ENCODE data around the gene GNB1L. TPM values are rescaled to one million over a fixed set of nuclear protein-coding genes. Genes with fewer than 3 reads are reported as not detected.

Gene GNB1L
- total and polyA plus RNA-seq, 9 of the 15 experiments (the other 6 are each of a cell fraction or from before 2014, with no cell fraction given), result 0.56 to 50.5 (median 10.2) TPM

DNA sequence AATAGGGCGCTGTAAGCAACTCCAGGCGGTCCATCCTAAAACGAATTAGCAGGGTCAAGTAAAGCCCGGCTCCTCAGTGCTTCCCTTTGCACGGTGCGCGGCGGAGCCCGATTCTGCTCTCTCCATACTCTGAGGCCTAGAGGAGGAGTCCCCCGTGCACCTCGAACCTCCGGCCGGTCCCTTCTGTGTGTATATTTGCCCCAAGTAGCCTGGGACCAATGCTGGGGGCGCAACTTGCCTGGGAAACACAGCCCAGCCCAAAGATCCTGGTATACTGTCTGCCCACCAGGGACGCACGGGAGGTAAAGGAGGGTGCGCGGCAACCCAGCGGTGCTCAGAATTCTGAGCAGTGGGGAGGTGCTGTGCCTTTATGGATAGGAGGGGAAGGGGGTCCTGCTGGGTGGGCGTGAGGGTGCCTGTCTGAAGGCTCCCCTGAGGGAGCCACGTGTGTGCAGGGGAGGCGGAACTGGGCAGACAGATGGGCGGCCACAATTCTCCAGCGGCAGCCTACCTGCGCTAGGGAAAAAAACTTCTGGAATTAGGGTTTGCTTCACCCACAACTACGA lies 98.9 kb downstream of the GNB1L start (continued):
- TF ChIP-seq, protein P1, sequence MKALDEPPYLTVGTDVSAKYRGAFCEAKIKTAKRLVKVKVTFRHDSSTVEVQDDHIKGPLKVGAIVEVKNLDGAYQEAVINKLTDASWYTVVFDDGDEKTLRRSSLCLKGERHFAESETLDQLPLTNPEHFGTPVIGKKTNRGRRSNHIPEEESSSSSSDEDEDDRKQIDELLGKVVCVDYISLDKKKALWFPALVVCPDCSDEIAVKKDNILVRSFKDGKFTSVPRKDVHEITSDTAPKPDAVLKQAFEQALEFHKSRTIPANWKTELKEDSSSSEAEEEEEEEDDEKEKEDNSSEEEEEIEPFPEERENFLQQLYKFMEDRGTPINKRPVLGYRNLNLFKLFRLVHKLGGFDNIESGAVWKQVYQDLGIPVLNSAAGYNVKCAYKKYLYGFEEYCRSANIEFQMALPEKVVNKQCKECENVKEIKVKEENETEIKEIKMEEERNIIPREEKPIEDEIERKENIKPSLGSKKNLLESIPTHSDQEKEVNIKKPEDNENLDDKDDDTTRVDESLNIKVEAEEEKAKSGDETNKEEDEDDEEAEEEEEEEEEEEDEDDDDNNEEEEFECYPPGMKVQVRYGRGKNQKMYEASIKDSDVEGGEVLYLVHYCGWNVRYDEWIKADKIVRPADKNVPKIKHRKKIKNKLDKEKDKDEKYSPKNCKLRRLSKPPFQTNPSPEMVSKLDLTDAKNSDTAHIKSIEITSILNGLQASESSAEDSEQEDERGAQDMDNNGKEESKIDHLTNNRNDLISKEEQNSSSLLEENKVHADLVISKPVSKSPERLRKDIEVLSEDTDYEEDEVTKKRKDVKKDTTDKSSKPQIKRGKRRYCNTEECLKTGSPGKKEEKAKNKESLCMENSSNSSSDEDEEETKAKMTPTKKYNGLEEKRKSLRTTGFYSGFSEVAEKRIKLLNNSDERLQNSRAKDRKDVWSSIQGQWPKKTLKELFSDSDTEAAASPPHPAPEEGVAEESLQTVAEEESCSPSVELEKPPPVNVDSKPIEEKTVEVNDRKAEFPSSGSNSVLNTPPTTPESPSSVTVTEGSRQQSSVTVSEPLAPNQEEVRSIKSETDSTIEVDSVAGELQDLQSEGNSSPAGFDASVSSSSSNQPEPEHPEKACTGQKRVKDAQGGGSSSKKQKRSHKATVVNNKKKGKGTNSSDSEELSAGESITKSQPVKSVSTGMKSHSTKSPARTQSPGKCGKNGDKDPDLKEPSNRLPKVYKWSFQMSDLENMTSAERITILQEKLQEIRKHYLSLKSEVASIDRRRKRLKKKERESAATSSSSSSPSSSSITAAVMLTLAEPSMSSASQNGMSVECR (CRISPR knock-in tag; IDR thresholded peaks at IDR 0.05), result no peak
- TF ChIP-seq HNRNPLL (IDR thresholded peaks at IDR 0.05; ENCODE audit: low read depth, low read length, poor library complexity, severe bottlenecking) (peak; percentile 2), SMC3 (conservative IDR thresholded peaks at IDR 0.05; ENCODE audit: insufficient read depth, low read depth, low read length) (0 out of 2 replicates have a peak, but pooled peaks have one; percentile 2), RBM14 (IDR thresholded peaks at IDR 0.05; ENCODE audit: borderline replicate concordance, insufficient read depth, low read depth, low read length) (0 out of 2 replicates have a peak, but pooled peaks have one; percentile 9), CXXC5 (CRISPR knock-in tag; IDR thresholded peaks at IDR 0.05) (no peak), HDAC6 (IDR thresholded peaks at IDR 0.05; ENCODE audit: low read depth, low read length) (0 out of 2 replicates have a peak, but pooled peaks have one; percentile 4), SRSF3 (IDR thresholded peaks at IDR 0.05; ENCODE audit: insufficient read depth, low read length) (0 out of 2 replicates have a peak, but pooled peaks have one; percentile 27), TEAD1 (CRISPR knock-in tag; IDR thresholded peaks at IDR 0.05) (no peak), ZC3H8 (IDR thresholded peaks at IDR 0.05) (no peak), ZNF41 (CRISPR knock-in tag; conservative IDR thresholded peaks at IDR 0.05) (no peak)
- TF ChIP-seq, protein P2, sequence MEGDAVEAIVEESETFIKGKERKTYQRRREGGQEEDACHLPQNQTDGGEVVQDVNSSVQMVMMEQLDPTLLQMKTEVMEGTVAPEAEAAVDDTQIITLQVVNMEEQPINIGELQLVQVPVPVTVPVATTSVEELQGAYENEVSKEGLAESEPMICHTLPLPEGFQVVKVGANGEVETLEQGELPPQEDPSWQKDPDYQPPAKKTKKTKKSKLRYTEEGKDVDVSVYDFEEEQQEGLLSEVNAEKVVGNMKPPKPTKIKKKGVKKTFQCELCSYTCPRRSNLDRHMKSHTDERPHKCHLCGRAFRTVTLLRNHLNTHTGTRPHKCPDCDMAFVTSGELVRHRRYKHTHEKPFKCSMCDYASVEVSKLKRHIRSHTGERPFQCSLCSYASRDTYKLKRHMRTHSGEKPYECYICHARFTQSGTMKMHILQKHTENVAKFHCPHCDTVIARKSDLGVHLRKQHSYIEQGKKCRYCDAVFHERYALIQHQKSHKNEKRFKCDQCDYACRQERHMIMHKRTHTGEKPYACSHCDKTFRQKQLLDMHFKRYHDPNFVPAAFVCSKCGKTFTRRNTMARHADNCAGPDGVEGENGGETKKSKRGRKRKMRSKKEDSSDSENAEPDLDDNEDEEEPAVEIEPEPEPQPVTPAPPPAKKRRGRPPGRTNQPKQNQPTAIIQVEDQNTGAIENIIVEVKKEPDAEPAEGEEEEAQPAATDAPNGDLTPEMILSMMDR (IDR thresholded peaks at IDR 0.05 in 2 of 3, conservative IDR thresholded peaks at IDR 0.05 in 1 of 3; ENCODE audit: insufficient read depth in 2 of 3, low read depth in 1 of 3, low read length in 3 of 3), result peak in 1 of 3 experiments; percentile 47; a peak in 2 of 6 replicates
- TF ChIP-seq, protein P3, sequence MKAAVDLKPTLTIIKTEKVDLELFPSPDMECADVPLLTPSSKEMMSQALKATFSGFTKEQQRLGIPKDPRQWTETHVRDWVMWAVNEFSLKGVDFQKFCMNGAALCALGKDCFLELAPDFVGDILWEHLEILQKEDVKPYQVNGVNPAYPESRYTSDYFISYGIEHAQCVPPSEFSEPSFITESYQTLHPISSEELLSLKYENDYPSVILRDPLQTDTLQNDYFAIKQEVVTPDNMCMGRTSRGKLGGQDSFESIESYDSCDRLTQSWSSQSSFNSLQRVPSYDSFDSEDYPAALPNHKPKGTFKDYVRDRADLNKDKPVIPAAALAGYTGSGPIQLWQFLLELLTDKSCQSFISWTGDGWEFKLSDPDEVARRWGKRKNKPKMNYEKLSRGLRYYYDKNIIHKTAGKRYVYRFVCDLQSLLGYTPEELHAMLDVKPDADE (conservative IDR thresholded peaks at IDR 0.05; ENCODE audit: control insufficient read depth, low read depth, low read length), result peak; percentile 30; the same call in 1 of the 2 replicates
- TF ChIP-seq, protein P4, sequence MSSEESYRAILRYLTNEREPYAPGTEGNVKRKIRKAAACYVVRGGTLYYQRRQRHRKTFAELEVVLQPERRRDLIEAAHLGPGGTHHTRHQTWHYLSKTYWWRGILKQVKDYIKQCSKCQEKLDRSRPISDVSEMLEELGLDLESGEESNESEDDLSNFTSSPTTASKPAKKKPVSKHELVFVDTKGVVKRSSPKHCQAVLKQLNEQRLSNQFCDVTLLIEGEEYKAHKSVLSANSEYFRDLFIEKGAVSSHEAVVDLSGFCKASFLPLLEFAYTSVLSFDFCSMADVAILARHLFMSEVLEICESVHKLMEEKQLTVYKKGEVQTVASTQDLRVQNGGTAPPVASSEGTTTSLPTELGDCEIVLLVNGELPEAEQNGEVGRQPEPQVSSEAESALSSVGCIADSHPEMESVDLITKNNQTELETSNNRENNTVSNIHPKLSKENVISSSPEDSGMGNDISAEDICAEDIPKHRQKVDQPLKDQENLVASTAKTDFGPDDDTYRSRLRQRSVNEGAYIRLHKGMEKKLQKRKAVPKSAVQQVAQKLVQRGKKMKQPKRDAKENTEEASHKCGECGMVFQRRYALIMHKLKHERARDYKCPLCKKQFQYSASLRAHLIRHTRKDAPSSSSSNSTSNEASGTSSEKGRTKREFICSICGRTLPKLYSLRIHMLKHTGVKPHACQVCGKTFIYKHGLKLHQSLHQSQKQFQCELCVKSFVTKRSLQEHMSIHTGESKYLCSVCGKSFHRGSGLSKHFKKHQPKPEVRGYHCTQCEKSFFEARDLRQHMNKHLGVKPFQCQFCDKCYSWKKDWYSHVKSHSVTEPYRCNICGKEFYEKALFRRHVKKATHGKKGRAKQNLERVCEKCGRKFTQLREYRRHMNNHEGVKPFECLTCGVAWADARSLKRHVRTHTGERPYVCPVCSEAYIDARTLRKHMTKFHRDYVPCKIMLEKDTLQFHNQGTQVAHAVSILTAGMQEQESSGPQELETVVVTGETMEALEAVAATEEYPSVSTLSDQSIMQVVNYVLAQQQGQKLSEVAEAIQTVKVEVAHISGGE (CRISPR knock-in tag; IDR thresholded peaks at IDR 0.05), result 0 out of 6 replicates have a peak, but pooled peaks of 1 of the 3 experiments have one; percentile 23
